Uterus (tissue), 4 donors: ENCODE measurements around the gene TEX101. TPM values are rescaled to one million over a fixed set of nuclear protein-coding genes. Genes with fewer than 3 reads are reported as not detected.

ENCODE experiments used
- DNase-seq, 2 donors: peaks; one replicate each; pipeline ENCODE4 v3.0.0-alpha.2; 2019 to 2020
- H3K27ac ChIP-seq, 2 donors: fragments of 200-600 bp; sonication (generic); 1 replicate in 1 of 2; 2 replicates in 1 of 2; pipeline ENCODE4 v1.5.1; 2016 to 2018
- H3K27me3 ChIP-seq, 2 donors: fragments of 200-600 bp; sonication (generic); one replicate each; pipeline ENCODE4 v1.5.1; 2018 to 2019; ENCODE audit warnings: control low read depth in 1 of 2
- H3K36me3 ChIP-seq, 2 donors: fragments of 200-600 bp; sonication (generic); one replicate each; pipeline ENCODE4 v1.5.1; 2019; ENCODE audit warnings: control low read depth in 1 of 2
- H3K4me1 ChIP-seq, 2 donors: fragments of 200-600 bp; sonication (generic); one replicate each; pipeline ENCODE4 v1.5.1; 2018 to 2019; ENCODE audit warnings: control low read depth in 1 of 2
- H3K4me3 ChIP-seq, 2 donors: fragments of 200-600 bp; sonication (generic); 1 replicate in 1 of 2; 2 replicates in 1 of 2; pipeline ENCODE4 v1.5.1; 2018 to 2019; ENCODE audit warnings: mild to moderate bottlenecking in 1 of 2
- H3K9me3 ChIP-seq, 2 donors: fragments of 200-600 bp; sonication (generic); one replicate each; pipeline ENCODE4 v1.5.1; 2019; ENCODE audit warnings: control low read depth in 1 of 2
- POLR2A ChIP-seq, 2 donors: fragments of 450-650 bp; IDR thresholded peaks; one replicate each; pipeline ENCODE4 v1.6.1; 2016; ENCODE audit warnings: antibody characterized with exemption in 2 of 2, mild to moderate bottlenecking in 1 of 2, moderate library complexity in 1 of 2
- intact Hi-C: fragments of 100-400 bp; cut with DNase I; formaldehyde crosslinking; loops from one replicate; pipeline ENCODE4 v1.15.1; 2023; ENCODE audit warnings: low total_unique reads
- total RNA-seq, 4 donors: library from RNA; depleted of rRNA in 3 of 4; stranded (reverse); fragments of >200 nt in 3 of 4; gene quantifications; one replicate each; pipeline versions ENCODE4 v1.1.0 to v1.2.4, GENCODE V29; 2014 to 2023
- TF ChIP-seq, protein P1 (sequence below), 4 experiments: fragments of 200-600 bp in 2 of 4; fragments of 450-650 bp in 2 of 4; sonication (generic) in 2 of 4; IDR thresholded peaks; one replicate each; pipeline ENCODE4 v1.5.1; 2016 to 2019; ENCODE audit warnings: antibody characterized with exemption in 4 of 4, mild to moderate bottlenecking in 2 of 4, moderate library complexity in 1 of 4
- donor health status: DM: yes; HTN: yes; CAD: no.

The TEX101 gene
- total RNA-seq, 4 donors from 2014 or later: not detected

DNA sequence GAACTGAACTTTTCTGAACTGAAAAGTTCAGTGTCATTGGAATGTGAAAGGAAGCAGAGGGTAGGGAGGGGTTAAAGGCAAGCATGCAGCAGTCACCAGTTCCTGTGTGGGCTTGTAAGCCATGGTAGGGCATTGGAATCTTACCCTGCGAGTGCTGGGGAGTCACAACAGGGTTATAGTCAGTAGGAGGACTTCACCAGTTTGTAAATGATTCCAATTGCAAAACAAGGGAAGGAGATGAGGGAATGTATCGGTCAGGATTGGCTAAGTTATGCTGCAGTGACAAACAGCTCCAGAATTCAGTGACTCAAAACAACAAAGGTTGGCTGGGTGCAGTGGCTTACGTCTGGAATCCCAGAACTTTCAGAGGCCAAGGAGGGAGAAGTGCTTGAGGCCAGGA, 37.9 kb downstream of the TEX101 start:
- no peak for DNase-seq
- no peaks in the 10 kb centered on the region for H3K27me3 ChIP-seq
- no peak overlapping the region for H3K4me3 ChIP-seq
- no peaks in the 10 kb centered on the region for H3K4me1 ChIP-seq
- no peak overlapping the region for H3K27ac ChIP-seq
- no peaks in the 10 kb centered on the region for H3K9me3 ChIP-seq
- TF ChIP-seq, protein P1, sequence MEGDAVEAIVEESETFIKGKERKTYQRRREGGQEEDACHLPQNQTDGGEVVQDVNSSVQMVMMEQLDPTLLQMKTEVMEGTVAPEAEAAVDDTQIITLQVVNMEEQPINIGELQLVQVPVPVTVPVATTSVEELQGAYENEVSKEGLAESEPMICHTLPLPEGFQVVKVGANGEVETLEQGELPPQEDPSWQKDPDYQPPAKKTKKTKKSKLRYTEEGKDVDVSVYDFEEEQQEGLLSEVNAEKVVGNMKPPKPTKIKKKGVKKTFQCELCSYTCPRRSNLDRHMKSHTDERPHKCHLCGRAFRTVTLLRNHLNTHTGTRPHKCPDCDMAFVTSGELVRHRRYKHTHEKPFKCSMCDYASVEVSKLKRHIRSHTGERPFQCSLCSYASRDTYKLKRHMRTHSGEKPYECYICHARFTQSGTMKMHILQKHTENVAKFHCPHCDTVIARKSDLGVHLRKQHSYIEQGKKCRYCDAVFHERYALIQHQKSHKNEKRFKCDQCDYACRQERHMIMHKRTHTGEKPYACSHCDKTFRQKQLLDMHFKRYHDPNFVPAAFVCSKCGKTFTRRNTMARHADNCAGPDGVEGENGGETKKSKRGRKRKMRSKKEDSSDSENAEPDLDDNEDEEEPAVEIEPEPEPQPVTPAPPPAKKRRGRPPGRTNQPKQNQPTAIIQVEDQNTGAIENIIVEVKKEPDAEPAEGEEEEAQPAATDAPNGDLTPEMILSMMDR (IDR thresholded peaks at IDR 0.05): no peak
- no peak for TF ChIP-seq POLR2A (IDR thresholded peaks at IDR 0.05)
- H3K36me3 ChIP-seq: no peaks in the 10 kb centered on the region
- intact Hi-C loops: no loop called here

DNA sequence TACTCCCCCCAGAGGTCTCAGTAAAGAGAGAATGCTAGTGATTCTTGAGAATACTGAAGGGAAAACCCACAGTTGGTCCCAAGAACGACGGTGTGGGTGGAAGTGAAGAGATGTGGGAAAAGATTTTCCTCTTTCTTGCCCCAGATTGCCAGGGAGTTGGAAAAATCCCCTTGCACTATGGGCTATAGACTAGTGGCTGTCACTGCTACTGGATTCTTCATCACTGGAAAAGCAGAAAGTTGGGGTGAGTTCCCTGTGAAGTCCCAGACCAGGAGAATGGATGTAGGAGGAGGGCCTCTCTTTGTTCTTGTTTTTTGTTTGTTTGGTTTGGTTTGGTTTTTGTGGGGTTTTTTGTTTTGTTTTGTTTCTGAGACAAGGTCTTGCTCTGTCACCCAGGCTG, 39.3 kb downstream of the TEX101 start:
- H3K4me3 ChIP-seq: no peak overlapping the region
- TF ChIP-seq, protein P1 (IDR thresholded peaks at IDR 0.05): no peak
- no peak for TF ChIP-seq POLR2A (IDR thresholded peaks at IDR 0.05)
- H3K4me1 ChIP-seq: no peaks in the 10 kb centered on the region
- no peaks in the 10 kb centered on the region for H3K36me3 ChIP-seq
- no peaks in the 10 kb centered on the region for H3K9me3 ChIP-seq
- DNase-seq: no peak
- intact Hi-C loops: no loop called here
- no peak overlapping the region for H3K27ac ChIP-seq
- no peaks in the 10 kb centered on the region for H3K27me3 ChIP-seq

DNA sequence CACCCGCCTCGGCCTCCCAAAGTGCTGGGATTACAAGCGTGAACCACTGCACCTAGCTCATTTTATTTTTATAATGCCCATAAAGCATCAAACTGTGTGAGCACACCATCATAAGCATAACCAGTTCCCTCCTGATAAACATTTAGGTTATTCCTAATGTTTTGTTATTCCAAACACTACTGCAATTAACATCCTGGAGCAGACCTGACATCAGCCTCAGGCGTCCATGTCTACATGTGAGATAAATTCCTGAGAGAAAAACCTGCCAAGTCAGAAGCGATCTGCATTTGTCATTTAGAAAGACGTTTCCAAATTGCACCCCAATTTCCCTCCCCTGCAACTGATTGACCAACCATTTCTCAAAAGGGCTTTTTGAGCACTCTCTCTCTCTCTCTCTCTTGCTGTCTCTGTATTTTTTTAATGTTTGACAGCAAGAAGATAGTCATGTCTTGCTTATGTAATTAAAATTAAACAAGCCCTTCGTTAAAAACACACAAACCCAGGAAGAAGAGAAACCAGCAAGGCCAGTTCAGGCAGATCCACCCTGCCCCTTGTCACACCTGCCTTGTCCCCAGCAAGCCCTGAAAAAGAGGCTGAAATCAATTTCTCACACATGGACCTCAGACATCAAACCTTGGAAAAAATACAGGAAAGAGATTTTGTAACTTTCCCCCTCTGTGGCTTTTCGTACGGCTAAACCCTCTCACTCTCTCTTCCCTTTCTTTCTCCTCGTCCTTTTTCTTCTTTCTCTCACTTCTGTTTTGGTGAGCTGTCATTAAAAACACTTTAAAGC, 40.8 kb downstream of the TEX101 start:
- H3K27me3 ChIP-seq: no peaks in the 10 kb centered on the region
- H3K27ac ChIP-seq: no peak overlapping the region
- DNase-seq: no peak
- TF ChIP-seq, protein P1 (IDR thresholded peaks at IDR 0.05): no peak
- TF ChIP-seq POLR2A (IDR thresholded peaks at IDR 0.05): no peak
- H3K9me3 ChIP-seq: no peaks in the 10 kb centered on the region
- no peaks in the 10 kb centered on the region for H3K4me1 ChIP-seq
- intact Hi-C loops: no loop called here
- H3K36me3 ChIP-seq: no peaks in the 10 kb centered on the region
- H3K4me3 ChIP-seq: no peak overlapping the region

DNA sequence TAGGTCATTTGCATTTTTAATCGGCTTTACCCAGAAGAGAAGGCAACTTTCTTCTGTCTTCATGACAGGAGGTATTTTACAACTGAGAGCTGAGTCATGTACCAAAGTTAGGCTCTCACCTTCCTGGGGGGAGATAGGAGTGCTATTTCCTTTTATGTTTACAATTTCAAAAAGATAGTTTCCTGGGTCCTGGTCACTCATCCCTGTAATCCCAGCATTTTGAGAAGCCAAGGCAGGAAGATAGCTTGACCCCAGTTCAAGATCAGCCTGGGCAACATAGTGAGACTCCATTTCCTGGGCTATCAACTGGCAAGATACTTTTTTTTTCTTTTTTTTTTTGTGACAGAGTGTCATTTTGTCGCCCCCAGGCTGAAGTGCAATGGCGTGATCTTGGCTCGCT, 43.1 kb downstream of the TEX101 start:
- Histone ChIP-seq H3K27ac (no peak overlapping the region), H3K27me3 (no peaks in the 10 kb centered on the region), H3K36me3 (no peaks in the 10 kb centered on the region), H3K4me3 (no peak overlapping the region), H3K9me3 (no peaks in the 10 kb centered on the region), H3K4me1 (no peaks in the 10 kb centered on the region)
- TF ChIP-seq POLR2A (IDR thresholded peaks at IDR 0.05): no peak
- TF ChIP-seq, protein P1 (IDR thresholded peaks at IDR 0.05): no peak
- intact Hi-C loops: no loop called here
- no peak for DNase-seq

DNA sequence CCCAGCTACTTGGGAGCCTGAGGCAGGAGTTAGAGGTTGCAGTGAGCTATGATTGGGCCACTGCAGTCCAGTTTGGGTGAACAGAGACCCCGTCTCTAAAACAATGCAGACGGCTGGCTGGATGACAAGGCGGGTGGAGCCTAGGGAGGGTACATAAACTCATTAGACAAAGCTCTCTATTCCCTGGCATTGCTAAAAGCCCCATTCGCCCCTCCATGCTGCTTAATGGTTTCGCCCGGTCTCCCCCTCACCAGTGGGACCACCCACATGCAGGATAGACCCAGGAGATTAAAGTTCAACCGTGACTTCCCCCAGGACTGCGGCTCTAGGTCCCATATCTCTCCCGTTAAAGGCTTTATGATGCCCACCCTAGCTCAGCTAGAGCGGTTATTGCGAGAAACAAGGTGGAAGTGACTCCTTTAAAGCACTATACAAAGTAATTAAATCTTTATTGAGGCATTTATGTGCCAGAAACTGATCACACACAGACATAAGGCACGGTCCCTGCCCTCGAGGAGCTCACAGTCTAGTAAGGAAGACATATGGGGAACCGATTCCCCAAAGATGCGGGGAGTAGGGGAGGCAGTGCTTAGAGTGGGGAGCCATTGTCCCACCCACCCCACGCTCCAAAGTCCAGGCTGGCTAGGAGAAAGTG, 45.8 kb downstream of the TEX101 start:
- H3K4me1 ChIP-seq: peaks cover 0 to 8% of the 10 kb centered on the region in 2 donors

More for the DNA sequence above, 45.8 kb downstream of the TEX101 start:
- DNase-seq: no peak
- no peak overlapping the region for H3K27ac ChIP-seq
- H3K36me3 ChIP-seq: no peaks in the 10 kb centered on the region
- TF ChIP-seq POLR2A (IDR thresholded peaks at IDR 0.05): no peak
- TF ChIP-seq, protein P1 (IDR thresholded peaks at IDR 0.05): no peak
- no peaks in the 10 kb centered on the region for H3K9me3 ChIP-seq
- H3K4me3 ChIP-seq: no peak overlapping the region
- intact Hi-C loops: loop anchor here (5.0 kb wide), 1 partner anchor 57 kb away; no protein-coding TSS in a partner anchor
- no peaks in the 10 kb centered on the region for H3K27me3 ChIP-seq
